Measurements from ENCODE around the gene GPR12. TPM values are rescaled to one million over a fixed set of nuclear protein-coding genes. Genes with fewer than 3 reads are reported as not detected.

GPR12 gene
- total RNA-seq, 2 experiments from 2014 or later = not detected

GRCh38 chr13:26752671-26753070 lies 7.9 kb downstream of the GPR12 start:
- Histone ChIP-seq H3K4me1 (ENCODE audit: insufficient read depth, low read length, poor library complexity, severe bottlenecking) (no peaks in the 10 kb centered on the region), H2AFZ (ENCODE audit: low read length) (no peak overlapping the region), H3K4me2 (ENCODE audit: low read length) (no peak overlapping the region), H3K36me3 (ENCODE audit: insufficient read depth, low read length) (no peaks in the 10 kb centered on the region), H4K20me1 (ENCODE audit: insufficient read depth, low read length) (no peaks in the 10 kb centered on the region), H3K9me2 (ENCODE audit: insufficient read depth, low read length) (no peaks in the 10 kb centered on the region), H3K79me2 (ENCODE audit: insufficient read depth, low read depth, low read length) (no peaks in the 10 kb centered on the region), H3K4me3 (ENCODE audit: low read depth, low read length, poor library complexity, severe bottlenecking) (no peak overlapping the region), H3K27ac (ENCODE audit: low read depth, low read length, poor library complexity, severe bottlenecking) (no peak overlapping the region), H3K9me3 (ENCODE audit: low read length) (no peaks in the 10 kb centered on the region)
- intact Hi-C loops (cut with micrococcal nuclease; ENCODE audit: unreplicated experiment) = no loop called here
- TF ChIP-seq EZH2phosphoT487 (IDR thresholded peaks at IDR 0.05; ENCODE audit: borderline replicate concordance, low read depth, low read length) = no peak
- no peak for TF ChIP-seq CTCF (conservative IDR thresholded peaks at IDR 0.05; ENCODE audit: low read length)
- ChIA-PET CTCF (ENCODE audit: unreplicated experiment) (no interaction called here), POLR2A (no interaction called here)
- no TSS peak for BruUV-seq (replicated peaks)
- no peak for DNase-seq (ENCODE audit: low spot score)

GRCh38 chr13:26749905-26750304 lies 10.7 kb downstream of the GPR12 start:
- Histone ChIP-seq H2AFZ (ENCODE audit: low read length) (no peak overlapping the region), H3K79me2 (ENCODE audit: insufficient read depth, low read depth, low read length) (no peaks in the 10 kb centered on the region), H3K36me3 (ENCODE audit: insufficient read depth, low read length) (no peaks in the 10 kb centered on the region), H3K4me2 (ENCODE audit: low read length) (no peak overlapping the region), H3K9me3 (ENCODE audit: low read length) (no peaks in the 10 kb centered on the region), H3K27ac (ENCODE audit: low read depth, low read length, poor library complexity, severe bottlenecking) (no peak overlapping the region), H3K4me3 (ENCODE audit: low read depth, low read length, poor library complexity, severe bottlenecking) (no peak overlapping the region), H4K20me1 (ENCODE audit: insufficient read depth, low read length) (no peaks in the 10 kb centered on the region), H3K9me2 (ENCODE audit: insufficient read depth, low read length) (no peaks in the 10 kb centered on the region), H3K4me1 (ENCODE audit: insufficient read depth, low read length, poor library complexity, severe bottlenecking) (no peaks in the 10 kb centered on the region)
- BruUV-seq (replicated peaks) = no TSS peak
- CTCF ChIA-PET (ENCODE audit: unreplicated experiment) = no interaction called here
- intact Hi-C loops (cut with micrococcal nuclease; ENCODE audit: unreplicated experiment) = no loop called here
- TF ChIP-seq EZH2phosphoT487 (IDR thresholded peaks at IDR 0.05; ENCODE audit: borderline replicate concordance, low read depth, low read length) = no peak
- DNase-seq (ENCODE audit: low spot score) = no peak
- POLR2A ChIA-PET = interaction anchor here (0.6 to 1.0 kb wide), 2 partner anchors 76 to 112 kb away, joined by 3 read pairs; no protein-coding TSS in a partner anchor

- Histone ChIP-seq H4K20me1 (ENCODE audit: insufficient read depth, low read length) (no peaks in the 10 kb centered on the region), H3K36me3 (ENCODE audit: insufficient read depth, low read length) (no peaks in the 10 kb centered on the region), H3K4me2 (ENCODE audit: low read length) (no peak overlapping the region), H2AFZ (ENCODE audit: low read length) (no peak overlapping the region), H3K79me2 (ENCODE audit: insufficient read depth, low read depth, low read length) (no peaks in the 10 kb centered on the region), H3K9me2 (ENCODE audit: insufficient read depth, low read length) (no peaks in the 10 kb centered on the region), H3K4me3 (ENCODE audit: low read depth, low read length, poor library complexity, severe bottlenecking) (no peak overlapping the region), H3K9me3 (ENCODE audit: low read length) (no peaks in the 10 kb centered on the region), H3K27ac (ENCODE audit: low read depth, low read length, poor library complexity, severe bottlenecking) (no peak overlapping the region), H3K4me1 (ENCODE audit: insufficient read depth, low read length, poor library complexity, severe bottlenecking) (no peaks in the 10 kb centered on the region)
- intact Hi-C loops (cut with micrococcal nuclease; ENCODE audit: unreplicated experiment) = no loop called here
- no peak for TF ChIP-seq CTCF (conservative IDR thresholded peaks at IDR 0.05; ENCODE audit: low read length)
- TF ChIP-seq EZH2phosphoT487 (IDR thresholded peaks at IDR 0.05; ENCODE audit: borderline replicate concordance, low read depth, low read length) = no peak
- CTCF ChIA-PET (ENCODE audit: unreplicated experiment) = no interaction called here
- no TSS peak for BruUV-seq (replicated peaks)
- POLR2A ChIA-PET = interaction anchor here (0.6 to 1.0 kb wide), 3 partner anchors 113 to 180 kb away, joined by 3 to 4 read pairs (median 3); no protein-coding TSS in a partner anchor
- no peak for DNase-seq (ENCODE audit: low spot score)
Measured at GRCh38 chr13:26749285-26749684, 11.3 kb downstream of the GPR12 start.
